Peyer's patch (tissue), 4 donors: Measurements from ENCODE around the gene CAPN3.

ENCODE experiments used
- CTCF ChIP-seq, 6 experiments: fragments of 450-650 bp in 4 of 6; fragments of 200-600 bp in 2 of 6; sonication (generic) in 1 of 6; IDR thresholded peaks; one replicate each; pipeline ENCODE4 v1.5.1; 2017 to 2019; ENCODE audit warnings: antibody characterized with exemption in 6 of 6, mild to moderate bottlenecking in 3 of 6, moderate library complexity in 1 of 6
- POLR2A ChIP-seq, 2 donors: fragments of 450-650 bp; IDR thresholded peaks; one replicate each; pipeline ENCODE4 v1.5.1; 2017; ENCODE audit warnings: antibody characterized with exemption in 2 of 2, mild to moderate bottlenecking in 2 of 2, moderate library complexity in 2 of 2

GRCh38 chr15:42319206-42319605 lies 40.1 kb upstream of the CAPN3 start:
- TF ChIP-seq CTCF (IDR thresholded peaks at IDR 0.05) (no peak), POLR2A (IDR thresholded peaks at IDR 0.05) (no peak)
